ENCODE measurements around the gene SLIT3.

SLIT3 gene

GRCh38 chr5:169098331-169099121 is 202.4 kb downstream of the SLIT3 start:
- no peak for DNase-seq

DNA sequence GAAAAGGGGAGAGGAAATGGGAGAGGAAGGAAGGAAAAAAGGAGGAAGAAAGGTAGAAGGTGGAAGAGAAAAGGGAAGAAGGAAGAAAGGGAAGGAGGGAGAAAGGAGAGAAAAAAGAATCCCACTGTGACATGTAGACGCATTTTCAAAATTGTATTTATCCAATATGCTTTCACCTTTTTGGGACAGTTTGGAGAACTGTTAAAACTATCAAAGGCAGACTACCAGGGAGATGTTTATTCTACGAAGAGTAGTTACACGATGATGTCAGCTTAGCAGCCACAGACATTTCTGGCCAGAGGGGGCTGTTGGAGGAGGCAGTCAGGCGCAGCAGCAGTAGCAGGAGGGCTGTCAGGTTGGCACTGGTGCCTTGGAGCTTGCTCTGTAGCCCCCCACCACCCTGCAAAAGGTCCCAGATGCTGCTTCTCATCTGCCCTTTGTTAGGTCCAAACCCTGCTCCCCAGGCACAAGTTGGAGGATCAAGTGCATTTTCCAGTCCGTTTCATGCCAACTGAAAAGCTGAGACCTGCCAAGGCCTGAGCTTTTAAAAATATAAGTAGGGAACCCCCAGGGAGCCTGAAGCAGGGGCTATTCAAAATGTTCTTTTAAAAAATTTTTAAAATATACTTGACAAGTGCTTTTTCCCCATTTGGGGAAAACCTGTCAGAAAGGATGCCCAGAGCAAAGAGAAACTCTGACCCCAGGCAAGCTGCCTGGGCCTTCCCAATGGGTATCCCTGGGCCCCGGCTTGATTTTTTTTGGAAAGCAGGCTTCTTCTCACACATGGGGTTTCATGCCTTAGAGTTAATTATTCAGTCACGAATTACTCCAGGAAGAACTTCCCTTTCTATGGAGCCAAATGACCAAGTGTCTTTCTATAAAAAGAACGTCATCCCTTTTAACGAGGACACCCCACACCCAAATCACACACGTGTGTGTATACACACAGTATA is 203.3 kb downstream of the SLIT3 start:
- no peak for DNase-seq

GRCh38 chr5:169095976-169096375 is 205.0 kb downstream of the SLIT3 start:
- DNase-seq, result no peak

DNA sequence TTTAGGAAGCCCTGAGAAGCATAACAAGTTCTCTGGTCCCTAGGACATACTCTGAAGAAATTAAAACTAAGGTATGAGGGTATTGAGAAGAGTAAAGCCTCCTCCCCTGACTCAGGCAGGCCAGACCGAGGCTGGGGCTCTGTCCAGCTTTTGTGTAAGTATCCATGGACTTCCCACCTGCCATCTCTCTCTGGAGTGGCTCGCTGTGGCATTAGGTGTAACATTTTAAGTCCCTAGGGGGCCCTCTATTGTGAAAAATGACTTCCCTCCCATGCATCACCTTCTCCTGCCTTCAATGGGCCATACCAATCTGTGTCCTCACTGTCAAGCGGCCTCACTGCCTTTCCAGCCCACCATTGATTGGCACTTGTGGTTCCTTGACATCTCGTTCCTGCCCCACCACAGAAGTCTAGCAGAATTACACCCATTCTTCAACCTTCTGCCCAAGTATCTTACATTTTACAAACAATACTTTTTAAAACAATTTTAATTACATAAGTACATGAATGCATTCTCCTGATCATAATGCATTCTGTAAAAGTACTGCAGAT is 205.5 kb downstream of the SLIT3 start:
- no peak for DNase-seq

DNA sequence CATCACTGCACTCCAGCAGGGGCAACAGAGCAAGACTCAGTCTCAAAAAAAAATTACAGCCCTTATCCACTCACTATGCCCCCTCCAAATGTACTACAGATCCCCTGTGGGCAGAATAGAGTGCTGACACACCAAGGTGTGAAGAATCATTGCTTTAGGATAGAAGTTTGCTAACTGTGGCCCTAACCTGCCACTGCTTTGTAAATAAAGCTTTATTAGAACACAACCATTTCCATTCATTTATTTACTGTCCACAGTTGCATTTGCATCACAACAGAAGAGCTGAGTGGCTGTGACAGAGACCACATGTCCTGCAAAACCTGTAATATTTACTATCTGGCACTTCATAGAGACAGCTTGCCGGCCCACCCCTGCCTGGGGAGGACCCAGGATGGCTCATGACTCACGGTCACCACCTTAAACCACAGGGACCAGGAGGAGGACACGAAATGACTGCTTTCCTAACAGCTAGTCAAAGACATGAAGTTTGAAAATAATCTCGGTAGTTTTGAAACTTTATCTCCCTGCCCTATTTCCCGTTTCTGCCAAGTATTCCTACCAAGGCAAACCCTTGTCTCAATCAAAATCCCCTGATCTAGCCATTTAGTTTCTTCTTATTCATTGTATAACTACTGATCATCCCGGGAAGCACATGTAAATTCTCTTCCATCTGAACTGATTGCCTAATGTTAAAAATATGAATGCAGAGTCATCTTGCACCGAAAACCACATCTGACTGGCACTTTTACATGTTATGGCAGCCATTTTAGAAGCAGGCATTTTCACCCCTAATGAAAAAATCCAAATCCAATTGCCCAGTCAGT is 206.1 kb downstream of the SLIT3 start:
- no peak for DNase-seq

GRCh38 chr5:169091396-169091980 is 209.5 kb downstream of the SLIT3 start:
- DNase-seq, result no peak

DNA sequence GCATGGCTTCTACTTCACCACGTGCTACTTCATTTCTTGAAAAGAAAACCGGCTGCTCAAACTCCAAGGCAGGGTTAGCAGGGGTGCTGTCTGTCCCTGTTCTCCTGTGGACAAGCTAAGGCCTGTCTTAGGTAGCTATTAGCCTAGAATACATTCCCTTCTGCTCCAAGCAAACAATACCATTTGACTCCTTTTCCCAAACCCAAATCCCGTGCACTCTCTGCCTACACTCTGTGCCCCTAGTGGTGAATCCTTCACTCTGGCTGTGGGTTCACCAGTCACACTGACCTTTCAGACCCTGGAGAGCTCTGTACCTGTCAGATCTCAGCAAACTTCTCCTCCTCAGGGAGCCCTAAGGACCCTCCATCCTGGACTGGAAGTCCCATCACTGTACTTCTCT is 211.6 kb downstream of the SLIT3 start:
- no peak for DNase-seq

GRCh38 chr5:169088028-169088725 is 212.8 kb downstream of the SLIT3 start:
- DNase-seq, result no peak

- no peak for DNase-seq
Observed at GRCh38 chr5:169085636-169086035, 215.3 kb downstream of the SLIT3 start.

DNA sequence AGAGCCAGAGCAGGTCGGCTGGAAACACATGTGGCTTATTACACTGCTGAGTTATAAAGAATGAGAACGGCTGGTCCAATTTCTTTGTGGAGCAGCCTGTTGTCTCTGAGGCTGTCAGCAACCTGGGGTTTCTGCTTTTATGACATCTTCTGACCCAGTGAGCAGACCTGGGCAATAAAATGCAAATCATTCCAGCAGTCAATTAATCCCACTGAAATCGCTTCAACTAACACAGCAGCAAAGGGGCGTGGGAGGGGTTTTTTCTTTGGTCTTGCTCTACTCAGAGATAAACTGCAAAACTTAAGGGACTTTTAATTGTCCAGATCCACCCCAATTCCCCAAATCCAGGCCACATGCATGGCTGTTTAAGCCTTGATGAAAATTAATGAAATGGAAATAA is 215.7 kb downstream of the SLIT3 start:
- no peak for DNase-seq

GRCh38 chr5:169084775-169085174 is 216.2 kb downstream of the SLIT3 start:
- DNase-seq, result no peak

GRCh38 chr5:169083394-169084018 is 217.4 kb downstream of the SLIT3 start:
- DNase-seq, result no peak

DNA sequence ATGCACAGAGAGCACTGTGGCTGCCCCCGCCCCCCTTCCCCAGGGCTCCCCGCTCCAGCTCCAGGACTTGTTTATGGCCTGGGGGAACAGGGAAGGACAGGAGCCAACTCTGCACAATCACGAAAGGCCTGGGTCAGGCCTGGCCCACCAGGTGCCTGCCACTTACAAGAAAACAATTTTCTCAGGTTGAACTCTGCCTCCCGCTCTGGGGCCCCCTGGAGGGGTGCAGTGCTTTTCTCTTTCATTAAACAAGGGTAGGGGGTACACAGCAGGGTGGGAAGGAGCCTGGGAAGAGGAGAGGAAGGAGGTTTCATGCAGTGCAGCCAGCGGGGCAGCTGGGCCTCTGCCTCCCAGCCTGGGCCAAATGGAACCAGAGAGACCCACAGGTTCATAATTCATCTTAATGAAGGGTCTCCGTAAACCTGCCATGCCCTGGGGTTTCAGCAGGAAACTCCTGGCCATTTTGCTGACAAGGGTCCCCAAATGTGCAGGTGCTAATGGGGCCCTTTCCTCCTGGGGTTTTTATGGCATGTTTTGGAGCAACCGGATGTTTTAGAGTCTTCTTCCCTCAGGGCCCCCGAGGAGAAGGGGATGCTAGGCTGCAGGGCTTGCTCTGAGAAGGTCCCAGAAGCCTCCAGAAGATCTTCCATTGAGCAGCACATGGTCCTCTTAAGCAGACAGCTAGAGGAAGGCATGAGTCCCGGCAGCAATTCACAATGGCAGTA is 219.8 kb downstream of the SLIT3 start:
- no peak for DNase-seq

- DNase-seq, result no peak
Observed at GRCh38 chr5:169080448-169080911, 220.5 kb downstream of the SLIT3 start.

GRCh38 chr5:169079697-169080096 is 221.2 kb downstream of the SLIT3 start:
- no peak for DNase-seq

- DNase-seq, result no peak
Observed at GRCh38 chr5:169074839-169075238, 226.1 kb downstream of the SLIT3 start.

DNA sequence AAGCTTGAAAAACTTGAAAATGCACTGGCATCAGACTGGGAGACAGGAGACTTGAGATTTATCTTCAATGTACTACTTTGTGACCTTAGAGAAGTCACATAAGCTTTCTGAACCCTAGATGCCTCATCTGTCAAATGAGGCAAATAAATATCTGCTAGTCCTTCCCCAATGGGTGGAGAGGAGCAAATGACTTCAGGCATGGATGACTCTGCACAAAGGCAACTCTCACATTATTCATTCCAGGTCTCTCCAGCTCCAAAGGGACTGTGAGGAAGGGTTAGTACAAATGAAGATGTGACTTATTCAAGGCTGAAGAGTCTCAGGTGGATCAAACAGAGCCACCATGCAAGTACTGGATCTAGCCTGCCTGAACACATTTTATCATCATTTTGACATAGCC is 228.7 kb downstream of the SLIT3 start:
- no peak for DNase-seq

GRCh38 chr5:169070413-169070812 is 230.5 kb downstream of the SLIT3 start:
- DNase-seq, result no peak

GRCh38 chr5:169067751-169068173 is 233.2 kb downstream of the SLIT3 start:
- no peak for DNase-seq

DNA sequence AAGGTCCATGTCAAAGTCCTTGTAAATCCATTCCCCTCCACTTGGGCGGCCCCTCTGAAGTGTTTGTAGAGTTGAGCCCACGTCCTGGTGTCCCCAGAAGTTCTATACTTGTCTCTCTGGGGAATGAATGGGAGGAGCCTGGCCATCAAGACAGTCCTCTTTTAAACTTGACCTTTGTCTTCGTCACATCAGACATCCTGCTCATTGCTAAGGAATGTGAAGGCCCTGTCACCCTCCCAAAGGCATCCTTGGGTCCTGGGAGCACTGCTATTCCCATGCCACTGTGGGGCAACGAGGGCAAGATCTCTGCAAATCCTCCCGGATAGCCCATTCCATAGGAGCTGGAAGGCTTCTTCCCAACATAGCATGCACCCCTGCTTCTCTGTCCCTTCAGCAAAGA is 235.5 kb downstream of the SLIT3 start:
- DNase-seq, result no peak

All from stimulated activated naive CD4-positive, alpha-beta T cell treated with Interleukin-2 at 50 U/mL for 16 hours (primary cell).